CD4-positive, alpha-beta T cell treated with Interleukin-1 beta for 1 hour (primary cell): Measurements from ENCODE around the gene AACS.
"Not testable (repeated sequence)": the region's sequence is repeated elsewhere in the genome, so short reads cannot be mapped to it uniquely, and the experiment has no call there.

Experiments used
- DNase-seq, 2 donors: peaks; one replicate each; pipeline ENCODE4 v3.0.0-alpha.2; 2020 to 2022

AACS gene

GRCh38 chr12:125092872-125093680 is 27.8 kb downstream of the AACS start:
- no peak for DNase-seq

DNA sequence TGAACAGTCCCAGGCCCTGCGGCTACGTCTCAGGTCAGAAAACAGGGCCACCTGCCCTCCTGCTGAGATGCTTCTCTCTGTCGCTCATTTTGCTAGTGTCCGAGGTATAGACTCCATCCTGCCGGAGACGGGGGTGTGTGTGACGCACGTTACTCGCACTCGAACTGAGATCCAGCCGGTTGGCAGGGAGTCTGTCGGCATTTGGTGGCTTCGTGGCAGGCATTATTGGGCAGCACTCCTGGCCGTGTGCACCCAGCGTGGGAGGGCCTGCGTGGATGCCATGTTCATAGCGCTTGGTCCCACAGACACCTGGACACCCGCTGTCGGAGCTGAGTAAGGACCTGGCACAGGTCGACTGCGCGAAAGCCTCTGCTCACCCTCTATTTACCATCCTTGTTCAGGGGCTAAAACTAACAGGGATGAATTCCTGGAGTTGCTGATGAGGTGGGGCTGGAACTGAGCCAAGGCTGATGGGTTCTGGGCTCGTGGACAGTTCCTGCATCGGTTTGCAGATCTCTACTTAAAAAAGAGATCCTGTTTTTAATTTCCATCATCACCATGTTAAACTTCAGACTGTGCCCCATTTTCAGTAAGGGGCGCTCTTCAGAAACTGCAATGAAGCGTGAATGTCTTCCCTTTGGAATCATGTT is 28.6 kb downstream of the AACS start:
- no peak for DNase-seq

DNA sequence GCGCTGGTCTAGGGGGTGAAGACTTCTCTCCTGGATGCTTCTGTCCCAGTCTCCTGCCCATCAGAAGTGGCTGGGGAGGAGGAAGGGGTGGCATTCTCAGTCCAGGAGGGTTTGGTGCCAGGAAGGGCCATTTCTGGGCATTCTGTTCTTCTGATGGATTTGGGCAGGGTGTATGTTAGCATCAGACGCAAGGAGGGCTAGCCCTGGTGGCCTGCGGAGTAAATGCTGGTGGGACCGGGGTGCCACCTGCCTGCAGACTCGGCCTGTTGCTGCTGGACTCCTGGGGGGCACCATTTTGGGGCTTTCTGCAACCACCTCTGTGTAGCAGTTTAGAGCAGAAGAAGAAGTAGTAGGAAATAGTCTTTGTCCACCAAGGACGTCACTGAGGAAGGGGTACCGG is 31.7 kb downstream of the AACS start:
- no peak for DNase-seq

DNA sequence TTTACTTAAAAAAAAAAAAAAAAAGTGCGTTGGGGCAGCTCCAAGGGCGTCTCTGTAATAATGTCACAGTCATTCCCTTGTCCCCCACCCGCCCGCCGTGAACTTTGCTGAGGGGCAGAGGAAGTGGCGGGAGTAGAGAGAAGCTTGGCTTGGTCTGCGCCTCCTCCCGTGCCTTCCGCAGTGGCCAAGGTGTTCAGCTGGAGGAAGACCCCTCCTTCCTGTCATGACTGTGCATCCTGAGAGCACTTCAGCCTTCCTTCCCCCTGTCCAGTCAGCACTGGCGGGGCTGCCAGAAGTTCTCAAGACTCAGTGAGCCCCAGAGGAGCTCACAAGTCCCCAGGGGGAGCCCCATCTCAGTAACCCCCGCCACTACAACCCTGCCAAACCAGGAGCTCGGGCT is 32.2 kb downstream of the AACS start:
- DNase-seq, result no peak

DNA sequence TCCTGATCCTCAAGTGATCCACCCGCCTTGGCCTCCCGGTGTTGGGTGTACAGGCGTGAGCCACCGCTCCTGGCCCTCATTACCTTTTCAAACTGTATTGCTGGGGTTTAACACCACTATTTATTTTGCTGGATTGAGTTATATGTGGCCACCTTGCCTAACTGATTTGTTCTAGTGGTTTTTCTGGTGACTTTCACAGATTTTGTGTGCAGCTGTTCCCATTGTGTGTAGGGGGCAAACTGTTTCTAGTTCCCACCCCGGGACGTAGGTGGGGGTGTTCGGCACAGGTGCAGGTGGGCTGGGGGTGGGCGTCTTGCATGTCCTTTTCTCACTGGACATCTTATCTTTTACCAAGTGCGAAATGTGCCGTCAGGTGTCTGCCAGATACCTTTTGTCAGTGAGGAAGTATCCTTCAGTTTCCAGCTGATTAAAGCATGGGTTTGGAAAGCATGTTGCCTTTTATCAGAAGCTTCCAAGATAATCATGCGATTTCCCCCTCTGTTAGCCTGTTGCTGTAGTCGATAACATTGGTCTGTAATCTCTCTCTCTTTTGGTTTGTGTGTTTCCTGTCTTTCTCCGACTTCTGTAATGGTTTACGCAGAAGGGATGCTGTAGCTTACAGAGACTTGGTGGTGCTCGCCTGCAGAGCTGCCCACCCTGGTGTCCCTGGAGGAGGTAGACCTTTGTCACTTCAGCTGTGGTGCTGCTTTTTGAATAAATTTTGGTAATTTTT is 33.6 kb downstream of the AACS start:
- no peak for DNase-seq

DNA sequence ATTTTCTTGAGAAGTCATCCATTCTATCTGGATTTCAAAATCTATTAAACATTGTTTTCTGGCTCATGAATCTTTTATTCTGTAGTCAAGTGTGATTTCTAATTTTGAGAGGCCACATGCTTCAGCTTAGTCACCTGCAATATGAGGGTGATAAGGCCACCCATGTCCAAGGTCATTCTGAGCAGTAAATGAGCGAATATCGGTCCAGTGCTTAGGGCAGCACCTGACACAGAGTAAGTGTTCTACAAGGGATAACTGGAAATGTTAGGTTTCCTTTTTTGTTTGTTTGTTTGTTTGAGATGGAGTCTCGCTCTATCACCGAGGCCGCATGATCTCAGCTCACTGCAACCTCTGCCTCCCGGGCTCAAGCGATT is 34.2 kb downstream of the AACS start:
- no peak for DNase-seq

DNA sequence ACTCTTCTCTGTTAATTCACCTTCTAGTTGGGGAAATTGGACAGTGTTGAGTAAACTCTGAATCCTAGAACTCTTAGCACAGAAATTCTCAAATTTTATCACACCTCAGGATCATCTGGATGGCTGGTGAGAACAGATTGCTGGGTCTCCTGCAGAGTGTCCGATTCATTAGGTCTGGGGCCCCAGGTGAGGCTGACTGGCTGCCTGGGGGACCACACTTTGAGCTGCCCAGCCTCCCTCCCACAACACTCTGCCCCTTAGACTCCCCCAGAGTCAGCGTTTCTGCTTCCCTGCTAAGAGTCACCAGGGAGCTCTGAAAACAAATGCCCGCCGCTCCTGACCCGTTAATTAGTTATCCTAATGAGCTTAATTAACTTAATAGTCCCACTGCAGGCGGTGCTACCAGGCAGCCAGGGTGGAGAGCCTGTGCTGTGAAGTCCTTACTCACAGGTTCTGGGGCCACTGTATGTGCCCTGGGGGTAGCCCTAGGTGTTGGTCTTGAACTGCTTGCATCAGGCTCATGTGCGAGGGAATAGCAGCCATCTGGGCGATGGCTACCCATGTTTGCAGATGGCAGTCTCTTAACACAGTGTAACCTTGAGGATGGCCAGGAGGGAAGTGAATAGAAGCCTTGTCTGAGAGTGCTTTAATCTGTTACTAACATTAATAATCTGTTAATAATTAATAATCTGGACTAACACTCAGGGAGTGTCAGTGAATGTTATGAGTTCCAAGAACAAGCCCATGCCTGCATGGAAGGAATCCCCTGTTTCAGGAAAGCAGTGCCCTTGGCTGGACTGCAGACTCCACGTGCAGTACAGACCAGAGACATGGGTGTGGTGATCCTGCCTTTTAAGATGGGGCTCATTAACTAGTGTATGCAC is 35.6 kb downstream of the AACS start:
- DNase-seq, result no peak

GRCh38 chr12:125104982-125105381 is 39.7 kb downstream of the AACS start:
- no peak for DNase-seq

DNA sequence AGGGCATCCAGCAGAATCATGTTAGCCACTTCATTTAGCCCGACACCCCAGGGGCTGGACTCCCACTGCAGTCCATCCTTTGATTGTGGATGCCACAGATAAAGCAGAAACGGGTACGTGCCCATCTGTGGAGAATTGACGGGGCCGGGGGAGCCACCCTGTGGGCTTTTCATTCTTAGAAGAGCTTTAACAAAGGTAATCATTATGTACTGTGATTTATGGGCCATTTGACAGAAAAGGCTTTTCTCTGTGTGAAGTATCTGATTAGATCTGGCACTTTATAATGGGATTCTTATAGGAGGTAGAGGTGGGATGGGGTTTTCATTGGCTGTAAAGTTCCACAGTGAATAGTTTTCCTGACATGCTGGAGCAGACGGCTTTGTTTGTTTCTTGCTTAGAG is 40.4 kb downstream of the AACS start:
- DNase-seq, result no peak

DNA sequence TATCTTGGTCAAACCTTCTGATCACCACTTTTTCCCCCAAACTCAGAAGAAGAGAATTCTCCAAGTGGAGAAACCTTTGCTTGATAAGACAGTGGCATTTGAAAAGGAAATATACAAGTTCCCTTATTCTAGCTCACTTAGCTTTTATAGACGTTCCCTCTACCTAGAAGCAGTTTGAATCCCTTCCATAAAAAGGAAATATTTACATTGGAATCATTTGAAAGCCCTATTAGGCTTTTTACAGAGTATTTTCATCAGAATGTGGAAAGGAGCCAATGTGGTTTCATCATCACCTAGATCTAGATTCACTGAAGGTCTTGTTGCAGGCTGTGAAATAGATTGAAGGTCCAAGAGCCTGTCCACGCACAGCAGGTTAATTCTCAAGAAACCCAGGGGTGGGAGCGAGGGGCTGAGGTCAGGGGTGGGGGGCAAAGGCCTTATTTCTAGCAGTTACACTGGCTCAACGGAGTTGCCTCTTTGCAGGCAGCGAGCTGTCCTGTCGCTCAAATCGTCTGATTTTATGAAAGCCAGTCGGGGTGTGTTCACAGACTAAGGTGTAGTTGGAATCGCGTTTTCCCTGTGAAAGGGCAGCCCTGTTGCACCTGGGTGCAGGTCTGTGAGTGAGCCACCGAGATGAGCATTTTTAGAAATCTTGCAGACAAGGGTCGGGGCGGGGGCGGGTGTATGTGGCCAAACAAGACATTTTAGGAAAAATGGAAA is 45.6 kb downstream of the AACS start:
- DNase-seq, result no peak

GRCh38 chr12:125111403-125111802 is 46.2 kb downstream of the AACS start:
- no peak for DNase-seq

DNA sequence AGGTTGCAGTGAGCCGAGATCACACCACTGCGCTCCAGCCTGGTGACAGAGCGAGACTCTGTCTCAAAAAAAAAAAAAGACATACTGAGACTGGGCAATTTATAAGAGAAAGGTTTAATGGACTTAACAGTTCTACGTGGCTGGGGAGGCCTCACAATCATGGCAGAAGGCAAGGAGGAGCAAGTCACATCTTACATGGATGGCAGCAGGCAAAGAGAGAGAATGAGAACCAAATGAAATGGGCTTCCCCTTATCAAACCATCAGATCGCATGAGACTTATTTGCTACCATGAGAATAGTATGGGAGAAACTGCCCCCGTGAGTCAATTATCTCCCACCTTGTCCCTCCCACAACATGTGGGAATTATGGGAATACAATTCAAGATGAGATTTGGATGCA is 47.4 kb downstream of the AACS start:
- DNase-seq, result not testable (repeated sequence)

- no peak for DNase-seq
These were observed 48.0 kb downstream of the AACS start for GRCh38 chr12:125113263-125113662.

DNA sequence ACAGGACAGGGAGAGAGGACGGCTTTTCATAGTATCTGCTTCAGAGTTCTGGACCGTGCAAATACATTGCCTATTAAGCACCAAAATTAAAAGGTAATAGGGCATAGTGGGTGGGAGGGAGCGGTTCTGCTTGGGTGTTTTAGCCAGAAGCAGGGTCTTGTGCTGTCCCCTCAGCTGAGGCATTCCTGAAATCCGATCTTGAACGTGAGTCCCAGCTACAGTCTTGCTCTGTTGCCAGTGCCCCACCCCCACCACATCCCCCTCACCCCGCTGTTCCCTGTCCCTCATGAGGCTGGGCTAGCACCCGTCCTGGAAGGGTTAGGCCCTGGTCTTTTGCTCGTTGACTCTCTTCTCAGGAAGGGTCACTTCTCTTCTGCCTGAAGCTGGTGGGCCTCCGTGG is 48.6 kb downstream of the AACS start:
- no peak for DNase-seq

GRCh38 chr12:125114365-125115141 is 49.3 kb downstream of the AACS start:
- no peak for DNase-seq

GRCh38 chr12:125120566-125120965 is 55.3 kb downstream of the AACS start:
- no peak for DNase-seq

DNA sequence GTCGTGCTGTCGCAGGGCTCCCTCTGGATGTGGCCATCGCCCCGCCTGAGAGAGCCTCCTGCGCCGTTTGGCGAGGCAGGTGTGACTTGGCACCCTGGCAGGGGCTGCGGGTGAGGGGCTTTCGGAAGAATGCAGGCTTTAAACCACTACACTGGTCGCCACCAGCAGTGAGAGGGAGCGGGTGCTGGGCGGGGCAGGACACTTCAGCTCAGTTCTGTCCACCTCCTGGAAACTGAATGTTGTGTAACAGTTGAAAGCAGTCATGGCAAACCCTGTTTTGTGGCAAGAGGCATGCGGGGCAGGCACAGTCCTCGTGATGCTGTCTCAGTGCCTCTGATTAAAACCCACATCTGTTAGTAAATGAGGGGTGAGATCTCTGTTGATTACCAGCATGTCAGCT is 55.9 kb downstream of the AACS start:
- DNase-seq, result no peak

DNA sequence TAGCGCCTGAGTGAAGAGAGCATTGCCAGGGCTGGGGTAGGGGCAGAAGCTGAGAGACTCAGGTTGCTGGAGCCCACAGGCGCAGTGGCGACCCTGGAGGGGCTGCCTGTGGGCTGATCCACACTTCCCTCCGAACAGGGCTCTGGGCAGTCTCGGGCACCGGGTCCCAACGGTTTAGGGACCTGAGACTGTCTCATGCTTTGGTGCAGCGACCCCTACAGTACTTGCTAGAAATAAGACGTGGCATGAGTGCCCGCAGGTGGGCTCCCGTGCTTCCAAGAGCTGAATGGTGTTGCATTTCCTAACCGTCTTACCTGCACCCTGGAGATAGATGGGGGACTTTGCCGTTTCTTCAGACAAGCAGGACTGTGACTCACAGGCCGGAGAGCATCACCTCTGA is 57.4 kb downstream of the AACS start:
- DNase-seq, result no peak

DNA sequence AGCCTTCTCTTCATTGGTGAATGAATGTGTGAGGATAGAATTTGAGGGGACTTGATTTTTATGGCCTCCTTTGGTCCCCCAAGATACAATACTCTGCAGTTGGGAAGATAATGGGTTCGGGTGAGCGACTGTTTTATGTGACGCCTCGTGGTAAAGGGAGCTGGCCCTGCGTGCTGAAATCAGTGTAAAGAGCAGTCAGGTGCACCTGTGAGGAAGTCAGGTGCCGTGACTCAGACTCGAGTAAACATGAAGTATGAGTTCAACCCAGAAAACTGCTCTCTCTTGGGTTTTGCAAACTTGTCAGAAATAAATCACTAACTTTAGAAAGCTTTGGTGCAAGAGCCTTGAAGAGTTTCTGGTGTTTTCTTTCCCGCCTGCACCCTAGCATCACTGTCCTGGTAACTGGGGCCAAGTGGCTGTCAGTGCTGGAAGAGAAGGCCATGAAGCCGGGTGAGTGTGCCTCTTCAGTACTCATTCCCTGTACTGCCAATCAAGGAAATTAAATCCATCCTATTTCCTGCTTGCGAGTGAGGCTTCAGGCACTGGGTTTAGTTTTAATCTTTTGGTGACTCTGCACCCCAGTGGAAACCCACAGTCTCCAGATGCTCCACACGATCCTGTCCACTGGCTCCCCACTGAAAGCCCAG is 59.2 kb downstream of the AACS start:
- DNase-seq, result no peak

DNA sequence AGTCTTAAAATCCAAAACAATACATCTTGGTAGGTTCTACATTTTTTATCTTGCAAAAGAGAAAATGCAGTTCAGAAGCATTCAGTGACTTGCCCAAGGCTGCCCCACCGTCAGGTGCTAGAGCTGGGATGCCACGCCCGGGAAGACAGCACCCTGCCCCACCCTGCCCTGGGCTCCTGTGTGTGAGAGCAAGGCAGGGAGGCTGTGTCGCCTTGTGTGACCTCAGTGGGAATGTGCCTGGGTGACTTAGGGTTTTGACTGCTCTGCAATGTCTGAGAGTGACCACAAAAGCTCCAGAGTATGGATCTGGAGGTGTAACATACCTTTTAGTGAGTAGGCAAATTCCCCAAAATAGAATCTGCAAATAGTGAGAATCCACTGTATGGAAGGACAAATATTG is 60.0 kb downstream of the AACS start:
- no peak for DNase-seq
